GM18498 (cell line): ENCODE data around the gene TNFRSF18.
"Not testable (repeated sequence)": the region's sequence is repeated elsewhere in the genome, so short reads cannot be mapped to it uniquely, and the experiment has no call there.

ENCODE experiments used
- ATAC-seq: cut with Tn5 transposase; IDR thresholded peaks from one replicate; pipeline ENCODE4 v1.9.1; 2021; ENCODE audit warnings: mild to moderate bottlenecking, moderate library complexity; ENCODE audit not compliant: unreplicated experiment

TNFRSF18 gene

DNA sequence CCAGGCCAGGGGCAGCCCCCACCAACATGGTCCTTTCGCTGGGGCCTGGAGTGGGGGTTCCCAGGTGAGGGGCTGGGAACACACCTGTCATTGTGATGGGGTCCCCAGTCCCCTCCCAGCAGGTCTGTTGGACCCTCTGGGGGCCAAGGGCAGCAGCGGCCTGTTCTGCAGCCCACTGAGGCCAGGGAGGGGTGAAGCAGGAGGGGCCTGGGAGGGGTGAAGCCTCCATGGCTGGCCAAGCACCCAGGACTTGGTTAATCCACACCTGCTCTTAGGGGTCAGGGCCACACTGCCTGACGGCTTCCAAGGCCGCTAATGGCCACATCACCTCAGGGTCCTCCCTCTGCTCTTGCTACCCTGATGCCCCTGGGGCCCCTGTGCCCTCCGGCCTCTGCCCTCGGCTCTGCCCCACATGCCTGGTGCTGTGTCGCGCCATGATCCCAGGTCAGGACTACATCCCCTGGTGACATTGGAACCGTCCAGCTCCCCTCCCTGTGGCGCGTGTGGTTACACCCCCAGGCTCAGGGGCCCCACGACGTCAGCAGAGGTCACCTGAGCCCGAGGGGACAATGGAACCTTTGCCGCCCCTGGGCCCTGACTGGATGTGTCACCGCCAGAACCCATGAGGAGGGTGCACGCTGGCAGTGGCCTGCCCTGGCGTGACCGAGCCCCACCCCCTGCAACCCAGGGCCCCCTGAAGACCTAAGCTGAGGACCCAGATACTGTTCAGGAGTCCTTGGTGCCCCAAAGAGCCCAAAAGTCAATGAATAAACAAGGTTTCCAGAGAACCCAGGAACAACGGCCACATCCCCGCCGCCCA is 7.0 kb downstream of the TNFRSF18 start:
- ATAC-seq, result no peak

DNA sequence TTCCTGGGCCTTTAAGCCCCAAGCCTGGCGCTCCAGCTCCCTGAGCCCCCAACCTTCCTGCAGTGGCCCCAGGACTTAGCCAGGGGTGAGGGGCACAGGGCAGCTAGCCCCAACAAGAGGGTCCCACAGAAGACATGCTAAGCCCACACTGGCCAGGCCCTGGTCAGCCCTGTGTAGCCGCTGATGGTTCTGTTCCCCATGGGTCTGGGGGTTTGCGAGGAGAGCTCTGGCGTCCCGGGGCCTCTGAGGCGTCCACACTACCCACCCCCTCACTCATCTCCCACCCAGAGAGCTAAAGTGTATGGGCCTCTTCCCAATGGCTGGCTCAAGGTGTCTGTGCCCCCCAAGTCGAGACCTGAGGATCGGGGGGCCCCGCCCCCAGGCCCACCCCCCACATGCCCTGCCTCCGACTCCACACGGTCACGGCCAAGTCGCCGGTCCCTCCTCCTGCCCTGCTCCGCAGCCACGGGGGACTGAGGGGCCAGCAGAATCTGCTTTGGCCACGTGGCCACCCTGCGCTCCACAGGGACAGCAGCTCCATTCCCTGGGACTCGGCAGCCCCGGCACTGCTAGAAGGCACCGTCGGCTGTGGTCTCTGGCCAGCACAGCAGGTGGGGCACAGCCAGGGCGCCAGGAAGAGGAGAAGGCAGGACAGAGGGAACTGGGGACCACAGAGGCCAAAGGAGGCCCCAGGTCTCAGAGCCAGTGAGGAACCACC is 7.8 kb downstream of the TNFRSF18 start:
- ATAC-seq, result no peak

DNA sequence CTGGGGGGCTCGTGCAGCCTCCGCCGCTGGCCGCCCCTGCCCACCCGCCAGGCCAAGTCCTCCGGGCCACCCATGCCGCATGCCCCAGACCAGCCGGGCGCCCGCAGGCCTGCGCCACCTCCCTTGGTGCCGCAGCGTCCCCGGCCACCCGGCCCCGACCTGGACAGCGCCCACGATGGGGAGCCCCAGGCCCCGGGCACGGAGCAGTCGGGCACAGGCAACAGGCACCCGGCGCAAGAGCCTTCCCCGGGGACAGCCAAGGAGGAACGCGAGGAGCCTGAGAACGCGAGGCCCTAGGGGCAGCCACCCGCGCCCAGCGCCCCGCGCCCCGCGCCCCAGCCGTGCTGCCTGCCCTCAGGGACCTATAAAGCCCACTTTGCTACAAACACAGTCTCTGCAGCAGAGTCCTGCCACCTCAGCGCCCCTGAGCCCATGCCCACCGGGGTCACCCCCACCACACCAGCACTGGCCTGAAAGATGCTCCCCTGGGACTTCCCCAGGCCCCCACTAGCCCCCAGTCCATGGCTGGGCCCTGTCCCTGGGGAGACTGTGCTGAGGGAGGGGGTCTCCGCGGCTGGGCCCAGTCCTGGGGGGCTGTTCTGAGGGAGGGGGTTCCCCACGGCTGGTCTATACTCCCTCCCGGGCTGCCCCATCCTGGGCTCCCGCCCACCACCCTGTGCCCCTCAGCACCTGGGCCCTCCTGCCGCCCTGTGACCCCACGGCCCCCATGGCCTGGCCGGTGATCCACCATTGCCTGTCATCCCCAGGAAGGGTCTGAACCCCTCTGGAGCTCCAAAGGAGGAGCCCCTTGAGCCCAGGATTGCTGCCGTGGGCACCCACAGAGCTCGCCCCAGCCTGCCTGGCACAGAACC is 8.6 kb downstream of the TNFRSF18 start:
- ATAC-seq, result no peak

DNA sequence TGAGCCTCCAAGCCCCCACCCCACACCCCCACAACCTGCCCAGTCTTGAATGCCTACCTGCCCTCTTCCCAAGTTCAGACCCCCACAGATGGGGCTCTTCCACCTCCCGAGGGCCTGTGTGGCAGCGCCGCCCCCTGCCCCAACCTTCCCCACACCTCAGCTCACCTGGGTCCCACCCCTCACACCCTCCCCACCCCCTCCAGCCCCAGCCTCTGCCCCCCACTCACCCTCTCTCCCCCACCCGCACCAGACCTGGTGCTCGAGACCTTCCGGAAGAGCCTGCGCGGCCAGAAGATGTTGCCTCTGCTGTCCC is 9.2 kb downstream of the TNFRSF18 start:
- no peak for ATAC-seq

DNA sequence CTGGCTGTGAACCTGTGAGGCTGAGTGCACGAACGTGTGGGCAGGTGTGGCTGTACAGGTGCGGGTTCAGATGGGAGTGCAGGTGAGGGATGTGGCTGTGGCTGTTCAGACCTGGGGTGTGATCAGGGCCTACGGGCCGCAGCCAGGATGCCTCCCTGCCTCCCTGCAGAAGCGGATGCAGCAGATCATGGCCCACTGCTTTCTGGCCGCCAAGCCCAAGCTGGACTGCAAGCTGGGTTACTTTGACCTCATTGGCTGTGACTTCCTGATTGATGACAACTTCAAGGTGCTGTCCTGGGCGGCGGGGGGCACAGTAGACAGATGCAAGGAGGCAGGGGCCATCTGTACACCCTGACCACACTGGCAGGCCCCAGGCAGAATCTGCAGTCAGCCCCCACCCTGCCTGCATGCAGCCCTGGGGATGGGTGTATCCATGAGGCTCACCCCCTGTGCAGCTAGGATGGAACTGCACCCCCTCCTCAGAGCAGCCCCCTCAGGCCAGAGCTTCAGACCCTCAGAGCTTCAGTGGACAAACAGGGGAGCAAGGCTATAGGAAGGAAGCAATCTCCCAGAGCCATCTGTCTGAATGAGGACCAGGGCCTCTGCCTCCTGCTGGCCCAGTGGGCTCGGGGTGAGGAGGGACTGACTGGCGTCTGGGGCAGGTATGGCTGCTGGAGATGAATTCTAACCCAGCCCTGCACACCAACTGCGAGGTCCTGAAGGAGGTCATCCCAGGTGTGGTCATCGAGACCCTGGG is 9.8 kb downstream of the TNFRSF18 start:
- no peak for ATAC-seq

DNA sequence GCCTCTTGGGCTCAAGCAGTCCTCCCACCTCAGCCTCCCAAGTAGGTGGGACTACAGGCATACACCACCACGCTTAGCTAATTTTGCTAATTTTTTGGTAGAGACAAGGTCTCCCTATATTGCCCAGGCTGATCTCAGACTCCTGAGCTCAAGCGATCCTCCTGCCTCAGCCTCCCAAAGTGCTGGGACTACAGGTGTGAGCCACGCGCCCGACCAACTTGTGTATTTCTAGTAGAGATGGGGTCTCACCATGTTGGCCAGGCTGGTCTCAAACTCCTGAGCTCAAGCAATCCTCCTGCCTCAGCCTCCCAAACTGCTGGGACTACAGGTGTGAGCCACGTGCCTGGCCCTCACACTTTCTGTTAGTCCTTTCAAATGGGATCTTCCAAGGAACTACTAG is 10.7 kb downstream of the TNFRSF18 start:
- not testable (repeated sequence) for ATAC-seq

DNA sequence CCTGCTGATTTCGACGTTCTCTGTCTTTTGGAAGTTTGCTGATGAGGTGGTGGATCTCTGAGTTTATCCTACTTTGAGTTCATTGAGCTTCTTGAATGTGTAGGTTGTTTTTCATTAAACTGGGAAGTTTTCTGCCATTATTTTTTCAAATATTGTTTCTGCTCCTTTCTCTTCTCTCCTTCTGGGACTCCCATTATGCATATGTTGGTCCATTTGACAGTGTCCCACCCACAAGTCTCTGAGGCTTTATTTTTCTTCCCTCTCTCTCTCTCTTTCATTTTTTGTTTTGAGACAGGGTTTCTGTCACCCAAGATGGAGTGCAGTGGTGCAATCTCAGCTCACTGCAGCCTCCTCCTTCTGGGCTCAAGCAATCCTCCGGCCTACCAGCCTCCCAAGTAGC is 11.7 kb downstream of the TNFRSF18 start:
- no peak for ATAC-seq

DNA sequence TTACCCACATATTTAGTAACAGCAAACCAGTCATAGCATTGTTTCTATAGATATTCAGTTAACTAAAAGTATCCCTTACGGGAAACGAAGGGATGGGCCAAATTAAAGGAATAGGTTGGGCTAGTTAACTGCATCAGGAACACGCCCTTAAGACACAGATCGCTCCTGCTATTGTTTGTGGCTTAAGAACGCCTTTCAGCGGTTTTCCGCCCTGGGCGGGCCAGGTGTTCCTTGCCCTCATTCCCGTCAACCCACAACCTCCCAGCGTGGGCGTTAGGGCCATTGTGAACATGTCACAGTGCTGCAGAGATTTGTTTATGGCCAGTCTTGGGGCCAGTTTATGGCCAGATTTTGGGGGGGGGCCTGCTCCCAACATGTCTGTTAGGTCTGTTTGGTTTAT is 14.7 kb downstream of the TNFRSF18 start:
- no peak for ATAC-seq

DNA sequence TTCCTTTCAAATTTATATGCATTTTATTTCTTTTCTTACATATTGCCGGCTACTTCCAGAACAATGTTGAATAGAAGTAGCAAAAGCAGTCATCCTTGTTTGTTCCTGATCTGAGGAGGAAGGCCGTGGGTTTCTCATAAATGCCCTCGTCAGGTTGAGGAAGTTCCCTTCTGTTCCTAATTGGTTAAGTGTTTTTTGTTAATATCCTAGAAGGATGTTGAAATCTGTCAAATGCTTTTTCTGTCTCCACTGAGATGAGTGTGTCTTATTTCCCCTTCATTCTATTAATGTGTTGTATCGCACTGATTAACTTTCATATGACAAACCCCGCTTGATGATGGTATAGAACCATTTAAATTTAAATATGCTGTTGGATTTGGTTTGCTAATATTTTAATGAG is 17.3 kb downstream of the TNFRSF18 start:
- no peak for ATAC-seq

DNA sequence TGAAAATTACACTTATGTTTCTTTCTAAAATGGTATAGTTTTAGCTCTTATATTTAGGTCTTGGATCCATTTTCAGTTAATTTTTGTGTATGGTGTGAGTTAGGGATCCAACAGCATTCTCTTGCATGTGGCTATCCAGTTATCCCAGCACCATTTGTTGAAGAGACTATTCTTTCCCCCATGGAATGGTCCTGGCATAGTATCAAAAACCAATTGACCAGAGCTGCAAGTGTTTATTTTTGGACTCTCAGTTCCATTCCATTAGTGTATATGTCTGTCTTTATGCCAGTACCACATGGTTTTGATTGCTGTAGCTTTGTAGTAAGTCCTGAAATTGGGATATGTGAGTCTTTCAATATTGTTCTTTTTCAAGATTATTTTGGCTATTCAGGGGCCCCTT is 18.5 kb downstream of the TNFRSF18 start:
- ATAC-seq, result no peak

DNA sequence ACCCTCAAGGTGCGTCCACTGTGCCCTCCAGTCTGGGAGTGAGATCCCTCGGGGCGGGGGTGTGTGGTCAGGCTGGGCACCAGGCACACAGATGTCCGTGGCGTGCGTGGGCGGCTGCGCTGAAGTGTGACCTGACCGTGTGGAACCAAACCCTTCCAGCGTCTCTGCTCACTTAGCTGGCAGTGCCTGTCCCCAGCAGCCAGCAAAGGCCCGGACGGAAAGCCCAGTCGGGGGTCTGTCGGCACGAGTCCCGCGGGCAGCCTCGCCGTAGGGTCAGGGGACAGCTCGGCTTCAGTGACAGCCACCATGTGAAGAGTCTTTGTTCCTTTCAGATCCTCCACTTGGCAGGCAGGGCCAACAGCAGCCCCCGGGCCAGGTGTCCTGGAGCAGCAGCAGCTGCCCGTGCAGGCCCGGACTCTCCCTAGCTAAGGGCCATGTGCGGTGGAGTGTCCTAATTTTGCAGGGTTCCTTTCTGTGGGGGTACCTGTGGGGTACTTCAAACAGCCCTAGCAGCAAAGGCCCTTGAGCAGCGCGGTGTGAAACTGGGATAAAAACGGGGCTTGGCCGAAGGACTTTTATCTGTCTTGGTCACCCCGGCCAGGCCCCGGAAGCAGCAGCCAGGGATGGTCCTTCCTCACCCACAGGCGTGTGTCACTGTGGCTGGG is 21.2 kb downstream of the TNFRSF18 start:
- ATAC-seq, result no peak

DNA sequence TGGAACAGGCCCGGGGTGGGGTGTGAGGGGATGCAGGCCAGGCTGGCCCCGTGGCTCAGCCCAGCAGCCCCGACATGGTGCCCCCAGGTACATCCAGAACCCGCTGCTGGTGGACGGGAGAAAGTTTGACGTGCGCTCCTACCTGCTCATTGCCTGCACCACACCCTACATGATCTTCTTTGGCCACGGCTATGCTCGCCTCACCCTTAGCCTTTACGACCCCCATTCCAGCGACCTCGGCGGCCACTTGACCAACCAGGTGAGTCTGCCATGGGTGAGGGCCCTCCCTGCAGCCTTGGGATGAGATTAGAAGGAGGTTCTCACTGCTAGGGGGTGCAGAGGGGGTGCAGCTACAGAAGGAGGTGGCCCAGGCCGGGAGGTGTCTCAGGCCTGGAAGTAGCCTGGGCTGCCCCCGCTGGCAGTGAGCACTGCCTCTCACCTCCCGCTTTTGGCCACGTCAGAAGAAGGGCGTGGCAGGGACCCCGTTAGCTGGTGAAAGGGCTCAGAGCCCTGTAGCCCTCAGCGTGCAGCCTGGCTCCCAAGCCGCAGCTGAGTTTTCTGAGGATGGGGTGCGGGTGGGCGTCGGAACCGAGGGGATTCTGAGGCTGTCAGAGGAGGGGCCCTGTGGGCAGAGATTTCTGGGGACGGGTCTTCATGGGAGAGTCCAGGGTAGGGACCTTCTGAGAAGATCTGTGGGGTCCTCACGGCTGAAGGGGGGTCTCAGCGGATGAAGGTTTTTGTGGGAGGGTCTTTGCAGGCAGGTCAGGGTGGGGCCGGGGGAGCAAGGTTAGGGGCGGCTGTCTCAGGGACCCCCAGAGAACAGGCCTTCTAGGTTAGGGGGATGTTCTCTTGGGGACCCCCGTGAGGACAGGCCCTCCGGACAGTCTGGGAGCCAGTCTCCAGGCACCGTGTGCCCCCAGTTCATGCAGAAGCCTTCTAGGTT is 22.3 kb downstream of the TNFRSF18 start:
- no peak for ATAC-seq

DNA sequence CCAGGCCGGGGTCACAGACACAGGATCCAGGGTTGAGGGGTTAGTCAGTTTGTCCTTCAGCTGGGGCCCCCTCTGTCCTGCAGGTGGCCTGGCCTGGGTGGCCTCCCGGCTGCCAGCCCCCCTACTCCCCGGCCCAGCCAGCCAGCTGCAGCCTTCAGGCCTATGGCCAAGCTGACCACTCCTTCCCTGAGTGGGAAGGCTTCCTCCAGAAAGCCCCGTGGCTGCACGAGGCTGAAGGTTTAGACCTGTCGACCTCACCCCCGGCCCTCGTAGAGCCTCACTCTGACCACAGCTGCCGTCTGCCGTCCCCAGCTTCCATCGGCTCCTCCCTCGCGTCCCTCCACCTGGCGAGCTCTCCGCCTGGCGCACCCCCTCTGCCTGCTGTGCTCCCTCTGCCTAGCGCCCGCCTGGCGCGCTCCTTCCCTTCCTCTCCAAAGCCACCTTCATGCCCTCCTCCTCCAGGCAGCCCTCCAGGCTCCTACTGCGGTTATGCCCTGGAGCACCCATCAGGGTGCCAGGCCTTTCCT is 23.1 kb downstream of the TNFRSF18 start:
- ATAC-seq, result no peak

DNA sequence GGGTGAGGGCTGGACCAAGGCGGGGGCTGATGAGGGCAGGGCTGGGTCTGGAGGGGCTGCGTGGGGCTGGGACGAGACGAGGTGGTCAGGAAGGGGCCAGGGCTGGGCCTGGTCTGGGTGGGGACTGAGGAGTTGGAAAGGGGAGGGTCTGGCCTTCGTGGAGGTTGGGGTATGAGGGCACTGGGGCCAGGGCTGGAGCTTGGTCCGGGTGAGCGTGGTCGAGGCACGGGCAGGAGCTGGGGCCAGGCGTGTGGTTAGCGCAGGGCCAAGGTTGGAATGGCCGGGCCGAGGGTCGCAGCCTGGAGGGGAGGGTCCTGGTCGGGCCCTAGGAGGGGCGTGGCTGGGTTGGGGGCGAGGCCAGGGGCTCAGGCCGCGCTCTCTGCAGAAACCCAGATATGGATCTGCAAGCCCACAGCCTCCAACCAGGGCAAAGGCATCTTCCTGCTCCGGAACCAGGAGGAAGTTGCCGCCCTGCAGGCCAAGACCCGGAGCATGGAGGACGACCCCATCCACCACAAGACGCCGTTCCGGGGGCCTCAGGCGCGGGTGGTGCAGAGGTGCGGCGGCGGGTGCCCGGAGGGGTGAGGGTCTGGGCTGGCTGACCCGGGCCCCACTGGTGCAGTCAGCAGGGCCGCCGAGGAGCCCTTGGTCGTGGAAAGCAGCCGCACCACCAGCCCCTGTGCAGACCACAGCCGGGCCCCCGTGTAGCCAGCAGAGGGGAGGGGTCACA is 23.7 kb downstream of the TNFRSF18 start:
- no peak for ATAC-seq

DNA sequence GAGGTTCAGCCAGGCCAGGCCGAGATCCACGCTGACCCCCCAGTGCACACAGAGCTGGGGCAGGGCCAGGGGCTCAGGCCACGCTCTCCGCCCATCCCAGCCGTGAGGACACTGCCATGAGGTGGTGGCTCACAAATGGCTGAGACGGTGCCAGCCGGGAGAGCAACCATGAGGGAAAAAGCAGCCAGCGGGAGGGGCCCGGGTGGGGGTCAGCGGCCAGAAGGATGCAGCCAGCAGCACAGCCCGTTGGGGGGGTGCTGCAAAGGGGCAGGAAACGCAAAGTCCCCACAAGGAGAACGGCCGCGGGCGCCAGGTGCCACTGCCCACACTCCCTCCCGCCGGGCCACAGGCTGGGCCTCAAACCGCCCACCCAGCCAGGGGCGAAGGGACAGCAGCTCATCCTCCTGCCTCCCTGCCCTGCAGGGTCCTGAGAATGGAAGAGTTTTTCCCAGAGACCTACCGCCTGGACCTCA is 24.4 kb downstream of the TNFRSF18 start:
- ATAC-seq, result no peak

DNA sequence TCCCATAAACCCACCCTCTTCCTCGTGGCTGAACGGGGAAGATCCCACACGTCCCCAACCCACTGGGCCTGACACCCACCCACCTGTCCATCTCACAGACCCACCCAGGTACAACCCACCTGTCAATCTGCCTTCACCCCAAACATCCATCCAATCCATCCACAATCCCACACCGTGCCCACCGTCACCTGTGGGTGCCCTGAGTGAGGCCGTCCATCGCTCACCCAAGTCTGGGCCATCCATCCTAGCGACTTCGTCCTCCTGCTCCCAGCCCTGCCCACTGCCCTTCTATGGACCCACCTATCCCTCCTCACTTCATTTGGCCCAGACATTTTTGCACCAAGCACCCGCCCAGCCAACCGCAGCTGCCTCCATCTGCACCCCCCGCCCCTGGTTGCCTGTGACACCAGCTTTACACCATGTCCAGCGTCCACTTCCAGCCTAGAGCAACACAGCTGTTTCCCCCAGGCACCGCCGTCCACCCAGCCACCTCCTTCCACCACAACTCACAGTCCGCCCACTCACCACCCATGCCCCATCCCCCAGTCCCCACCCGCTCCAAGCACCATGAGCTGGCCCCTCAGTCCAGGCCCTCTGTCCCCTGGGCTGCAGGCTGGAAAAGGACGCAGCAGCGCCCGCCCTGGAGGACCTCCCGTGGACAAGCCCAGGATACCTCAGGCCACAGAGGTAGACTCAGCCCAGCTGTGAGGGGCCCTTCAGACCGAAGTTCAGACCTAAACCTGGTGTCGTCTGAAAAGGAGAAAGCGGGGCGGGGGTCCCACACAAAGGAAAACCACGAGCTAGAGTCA is 25.1 kb downstream of the TNFRSF18 start:
- no peak for ATAC-seq
